Sigmoid colon (tissue), 7 donors: Measurements from ENCODE around the gene COQ8A. TPM values are rescaled to one million over a fixed set of nuclear protein-coding genes. Genes with fewer than 3 reads are reported as not detected.
"Not testable (repeated sequence)": the region's sequence is repeated elsewhere in the genome, so short reads cannot be mapped to it uniquely, and the experiment has no call there.

Source experiments
- DNase-seq: peaks from one replicate; pipeline ENCODE4 v3.0.0-alpha.2; 2019
- H3K27ac ChIP-seq, 4 donors: fragments of 200-600 bp; sonication (generic); one replicate each; pipeline ENCODE4 v1.5.1; 2016 to 2019; ENCODE audit warnings: mild to moderate bottlenecking in 1 of 4
- H3K27me3 ChIP-seq, 3 donors: fragments of 200-600 bp; sonication (generic); one replicate each; pipeline ENCODE4 v1.5.1; 2019; ENCODE audit warnings: mild to moderate bottlenecking in 1 of 3
- H3K36me3 ChIP-seq, 4 donors: fragments of 200-600 bp; sonication (generic); one replicate each; pipeline ENCODE4 v1.5.1; 2016 to 2019
- H3K4me1 ChIP-seq, 4 donors: fragments of 200-600 bp; sonication (generic); one replicate each; pipeline ENCODE4 v1.5.1; 2017 to 2019
- H3K4me3 ChIP-seq, 4 donors: fragments of 200-600 bp; sonication (generic); one replicate each; pipeline ENCODE4 v1.5.1; 2017 to 2019; ENCODE audit warnings: mild to moderate bottlenecking in 2 of 4, moderate library complexity in 1 of 4
- H3K9me3 ChIP-seq, 4 donors: fragments of 200-600 bp in 3 of 4; sonication (generic) in 3 of 4; one replicate each; pipeline versions ENCODE4 v1.5.1 to v1.6.1; 2013 to 2019
- CTCF ChIP-seq, 4 experiments: fragments of 450-650 bp in 3 of 4; fragments of 200-600 bp in 1 of 4; IDR thresholded peaks; one replicate each; pipeline ENCODE4 v1.5.1; 2016 to 2019; ENCODE audit warnings: antibody characterized with exemption in 4 of 4, mild to moderate bottlenecking in 3 of 4, moderate library complexity in 2 of 4
- EP300 ChIP-seq, 4 donors: sonication (generic); formaldehyde crosslinking; IDR thresholded peaks; one replicate each; pipeline ENCODE4 v1.6.1; 2017; ENCODE audit warnings: antibody characterized with exemption in 4 of 4
- POLR2A ChIP-seq, 2 donors: fragments of 450-650 bp; IDR thresholded peaks; one replicate each; pipeline ENCODE4 v1.6.1; 2016; ENCODE audit warnings: antibody characterized with exemption in 2 of 2, mild to moderate bottlenecking in 2 of 2, moderate library complexity in 2 of 2
- POLR2AphosphoS5 ChIP-seq, 4 donors: sonication (generic); formaldehyde crosslinking; IDR thresholded peaks; one replicate each; pipeline ENCODE4 v1.6.1; 2017; ENCODE audit warnings: antibody characterized with exemption in 4 of 4
- whole genome bisulfite sequencing, 2 donors: extraction: QIAGEN DNeasy Blood & Tissue Kit; methylation state at CpG; one replicate each; pipeline ENCODE4 v1.1.7; 2013; 5-methylcytosine and 5-hydroxymethylcytosine counted together
- intact Hi-C: fragments of 100-400 bp; cut with DNase I; formaldehyde crosslinking; loops from one replicate; pipeline ENCODE4 v1.15.1; 2023
- polyA plus RNA-seq, 3 donors: library from polyadenylated mRNA; stranded (reverse); fragments of 200-250 nt; gene quantifications; one replicate each; pipeline ENCODE4 v1.2.3, GENCODE V29; 2013
- total RNA-seq, 4 donors: library from RNA; depleted of rRNA; stranded (reverse); fragments of >200 nt; gene quantifications; one replicate each; pipeline ENCODE4 v1.1.0, GENCODE V29; 2016
- donor health status: healthy with polysubstance abuse.
- donor health status: Bipolar disorder and iron deficiency.
- donor health status: healthy.

The COQ8A gene
- total and polyA plus RNA-seq, 7 donors = 20.3 to 129 (median 60.2) TPM

- Histone ChIP-seq H3K4me3 (no peak overlapping the region), H3K27me3 (no peaks in the 10 kb centered on the region), H3K36me3 (no peaks in the 10 kb centered on the region), H3K27ac (no peak overlapping the region), H3K9me3 (no peaks in the 10 kb centered on the region), H3K4me1 (peaks cover 0 to 31% (median 21%) of the 10 kb centered on the region in 4 donors)
- no peak for DNase-seq
- no peak for TF ChIP-seq CTCF (IDR thresholded peaks at IDR 0.05)
- no peak for TF ChIP-seq POLR2AphosphoS5 (IDR thresholded peaks at IDR 0.05)
- TF ChIP-seq EP300 (IDR thresholded peaks at IDR 0.05) = no peak
- TF ChIP-seq POLR2A (IDR thresholded peaks at IDR 0.05) = no peak
- 93% methylated on average over 4 of the region's 4 CpGs for WGBS, 2 donors
- intact Hi-C loops = no loop called here
Measured at GRCh38 chr1:226954777-226955176, 14.7 kb downstream of the COQ8A start.

GRCh38 chr1:226955857-226956256 is 15.8 kb downstream of the COQ8A start:
- H3K4me3 ChIP-seq, H3K27me3 ChIP-seq, DNase-seq, H3K36me3 ChIP-seq, H3K27ac ChIP-seq, H3K9me3 ChIP-seq, intact Hi-C loops: not testable (repeated sequence)
- H3K4me1 ChIP-seq = peaks cover 0 to 26% (median 20%) of the 10 kb centered on the region in 4 donors
- WGBS, 2 donors = 98 to 99% methylated on average over 2 of the region's 2 CpGs

- 84 to 93% methylated on average over 6 of the region's 6 CpGs for WGBS, 2 donors
- DNase-seq = no peak
- Histone ChIP-seq H3K4me1 (peaks cover 0 to 22% (median 12%) of the 10 kb centered on the region in 4 donors), H3K36me3 (no peaks in the 10 kb centered on the region), H3K4me3 (no peak overlapping the region), H3K27me3 (no peaks in the 10 kb centered on the region), H3K9me3 (no peaks in the 10 kb centered on the region), H3K27ac (no peak overlapping the region)
- intact Hi-C loops = no loop called here
- no peak for TF ChIP-seq CTCF (IDR thresholded peaks at IDR 0.05)
- TF ChIP-seq EP300 (IDR thresholded peaks at IDR 0.05) = no peak
- no peak for TF ChIP-seq POLR2AphosphoS5 (IDR thresholded peaks at IDR 0.05)
- no peak for TF ChIP-seq POLR2A (IDR thresholded peaks at IDR 0.05)
Measured at GRCh38 chr1:226956942-226957713, 17.0 kb downstream of the COQ8A start.

GRCh38 chr1:226957714-226958113 is 17.6 kb downstream of the COQ8A start:
- DNase-seq = no peak

More at GRCh38 chr1:226957714-226958113, 17.6 kb downstream of the COQ8A start:
- no peaks in the 10 kb centered on the region for H3K9me3 ChIP-seq
- peaks cover 0 to 22% (median 11%) of the 10 kb centered on the region in 4 donors for H3K4me1 ChIP-seq
- H3K4me3 ChIP-seq = no peak overlapping the region
- no peak overlapping the region for H3K27ac ChIP-seq
- peaks cover 0 to 4% (median 0%) of the 10 kb centered on the region in 4 donors for H3K36me3 ChIP-seq
- WGBS, 2 donors = 92 to 96% methylated on average over 11 of the region's 11 CpGs
- H3K27me3 ChIP-seq = no peaks in the 10 kb centered on the region
- intact Hi-C loops = no loop called here
- TF ChIP-seq EP300 (IDR thresholded peaks at IDR 0.05) (no peak), POLR2AphosphoS5 (IDR thresholded peaks at IDR 0.05) (no peak), CTCF (IDR thresholded peaks at IDR 0.05) (no peak), POLR2A (IDR thresholded peaks at IDR 0.05) (no peak)
